IPS-11a (cell line): ENCODE results near the gene NBPF1.
"Not testable (repeated sequence)": the region's sequence is repeated elsewhere in the genome, so short reads cannot be mapped to it uniquely, and the experiment has no call there.

Source experiments
- H3K4me3 ChIP-seq: one replicate; pipeline ENCODE4 v1.5.1; 2013; ENCODE audit warnings: low read depth, low read length, control low read depth

The NBPF1 gene

GRCh38 chr1:16613185-16614147 lies at the start of gene NBPF1:
NBPF1 (minus strand) TSS chr1:16613564.
- peak within 1 kb of the TSS; percentile 79 for H3K4me3 ChIP-seq

- not testable (repeated sequence) for H3K4me3 ChIP-seq
Observed at GRCh38 chr1:16658234-16658633, 44.9 kb upstream of the NBPF1 start.

- not testable (repeated sequence) for H3K4me3 ChIP-seq
Observed at GRCh38 chr1:16656981-16657683, 43.8 kb upstream of the NBPF1 start.

GRCh38 chr1:16656574-16656973 lies 43.2 kb upstream of the NBPF1 start:
- not testable (repeated sequence) for H3K4me3 ChIP-seq

- H3K4me3 ChIP-seq: not testable (repeated sequence)
Observed at GRCh38 chr1:16651560-16651959, 38.2 kb upstream of the NBPF1 start.

- not testable (repeated sequence) for H3K4me3 ChIP-seq
Observed at GRCh38 chr1:16649960-16650359, 36.6 kb upstream of the NBPF1 start.

GRCh38 chr1:16649390-16649789 lies 36.0 kb upstream of the NBPF1 start:
- not testable (repeated sequence) for H3K4me3 ChIP-seq

GRCh38 chr1:16648756-16649155 lies 35.4 kb upstream of the NBPF1 start:
- not testable (repeated sequence) for H3K4me3 ChIP-seq

- H3K4me3 ChIP-seq: not testable (repeated sequence)
Observed at GRCh38 chr1:16648250-16648649, 34.9 kb upstream of the NBPF1 start.

GRCh38 chr1:16647179-16648176 lies 34.1 kb upstream of the NBPF1 start:
- peak overlapping the region; percentile 31 for H3K4me3 ChIP-seq

- H3K4me3 ChIP-seq: not testable (repeated sequence)
Observed at GRCh38 chr1:16646716-16647115, 33.4 kb upstream of the NBPF1 start.

GRCh38 chr1:16646061-16646664 lies 32.8 kb upstream of the NBPF1 start:
- not testable (repeated sequence) for H3K4me3 ChIP-seq

- H3K4me3 ChIP-seq: peak overlapping the region; percentile 90
Observed at GRCh38 chr1:16645271-16646060, 32.1 kb upstream of the NBPF1 start.

- H3K4me3 ChIP-seq: peak overlapping the region; percentile 90
Observed at GRCh38 chr1:16644482-16645270, 31.3 kb upstream of the NBPF1 start.

GRCh38 chr1:16644193-16644481 lies 30.8 kb upstream of the NBPF1 start:
- H3K4me3 ChIP-seq: peak overlapping the region; percentile 90

- H3K4me3 ChIP-seq: peak overlapping the region; percentile 90
Observed at GRCh38 chr1:16643476-16644192, 30.3 kb upstream of the NBPF1 start.

GRCh38 chr1:16643001-16643411 lies 29.6 kb upstream of the NBPF1 start:
- not testable (repeated sequence) for H3K4me3 ChIP-seq
